A673 (cell line): ENCODE measurements around the gene TENT5A. TPM values are rescaled to one million over a fixed set of nuclear protein-coding genes. Genes with fewer than 3 reads are reported as not detected.

Experiments
- BruUV-seq: library from RNA; stranded (reverse); fragments of 400-500 nt; replicated peaks from 2 replicates; lab custom pipeline; 2021; lab: Mats Ljungman, UMichigan
- CTCF ChIA-PET: fragments of 300-600 bp; sonication (Branson Sonifier 250); formaldehyde crosslinking; loops from one replicate; lab custom pipeline; 2022; ENCODE audit warnings: antibody characterized with exemption; lab: Charles Lee
- POLR2A ChIA-PET: fragments of 300-600 bp; sonication (Branson Sonifier 250); formaldehyde crosslinking; loops from one replicate; lab custom pipeline; 2022; ENCODE audit warnings: antibody characterized with exemption; ENCODE audit not compliant: low non-redundant PET; lab: Charles Lee
- DNase-seq: peaks from one replicate; pipeline ENCODE4 v3.0.0-alpha.2; 2015; ENCODE audit warnings: low spot score
- H3K27ac ChIP-seq: fragments of 200-600 bp; sonication (generic); 2 replicates; pipeline ENCODE4 v1.5.1; 2016; ENCODE audit warnings: mixed run types, low read depth, mild to moderate bottlenecking, mixed read lengths, antibody characterized with exemption, low read length; ENCODE audit not compliant: poor library complexity, severe bottlenecking
- H3K27me3 ChIP-seq: fragments of 200-600 bp; sonication (generic); replicated peaks from 2 replicates; pipeline ENCODE4 v1.6.1; 2017; ENCODE audit warnings: mixed run types, low read depth, mild to moderate bottlenecking, mixed read lengths, antibody characterized with exemption, low read length; ENCODE audit not compliant: insufficient read depth, poor library complexity
- H3K36me3 ChIP-seq: fragments of 200-600 bp; sonication (generic); 2 replicates; pipeline ENCODE4 v1.6.1; 2016; ENCODE audit warnings: mixed run types, mild to moderate bottlenecking, mixed read lengths, antibody characterized with exemption, low read length; ENCODE audit not compliant: insufficient read depth, poor library complexity, severe bottlenecking
- H3K4me1 ChIP-seq: fragments of 200-600 bp; sonication (generic); 2 replicates; pipeline ENCODE4 v1.6.1; 2017; ENCODE audit warnings: mixed run types, mild to moderate bottlenecking, mixed read lengths, antibody characterized with exemption, low read length; ENCODE audit not compliant: insufficient read depth, poor library complexity, severe bottlenecking
- H3K4me3 ChIP-seq: fragments of 200-600 bp; sonication (generic); 2 replicates; pipeline ENCODE4 v1.5.1; 2016; ENCODE audit warnings: low read depth, mixed run types, mild to moderate bottlenecking, mixed read lengths, low read length; ENCODE audit not compliant: poor library complexity, severe bottlenecking
- H3K9me3 ChIP-seq: fragments of 200-600 bp; sonication (generic); 2 replicates; pipeline ENCODE4 v1.6.1; 2016; ENCODE audit warnings: mixed run types, low read depth, mild to moderate bottlenecking, mixed read lengths, antibody characterized with exemption, low read length; ENCODE audit not compliant: poor library complexity, severe bottlenecking
- EZH2 ChIP-seq: fragments of 200-600 bp; sonication (generic); IDR thresholded peaks from 2 replicates; pipeline ENCODE4 v1.6.1; 2017; ENCODE audit warnings: borderline replicate concordance, low read depth, mild to moderate bottlenecking, mixed read lengths, antibody characterized with exemption, low read length; ENCODE audit not compliant: poor library complexity, severe bottlenecking
- intact Hi-C: fragments of 100-400 bp; cut with micrococcal nuclease; formaldehyde crosslinking; loops from one replicate; pipeline ENCODE4 v1.10.0; 2022; ENCODE audit not compliant: unreplicated experiment
- total RNA-seq: library from RNA; stranded (reverse); gene quantifications from 2 replicates; pipeline ENCODE4 v1.2.3, GENCODE V29; 2021
- TF ChIP-seq, protein P1 (sequence below): fragments of 300-800, 200-600 bp; sonication (generic); conservative IDR thresholded peaks from 2 replicates; pipeline ENCODE4 v1.5.1; 2017; ENCODE audit warnings: low read depth, mild to moderate bottlenecking, antibody characterized with exemption, low read length, moderate library complexity, mixed read lengths

TENT5A gene
- total RNA-seq, 1 experiment from 2014 or later, result 37.1 TPM

DNA sequence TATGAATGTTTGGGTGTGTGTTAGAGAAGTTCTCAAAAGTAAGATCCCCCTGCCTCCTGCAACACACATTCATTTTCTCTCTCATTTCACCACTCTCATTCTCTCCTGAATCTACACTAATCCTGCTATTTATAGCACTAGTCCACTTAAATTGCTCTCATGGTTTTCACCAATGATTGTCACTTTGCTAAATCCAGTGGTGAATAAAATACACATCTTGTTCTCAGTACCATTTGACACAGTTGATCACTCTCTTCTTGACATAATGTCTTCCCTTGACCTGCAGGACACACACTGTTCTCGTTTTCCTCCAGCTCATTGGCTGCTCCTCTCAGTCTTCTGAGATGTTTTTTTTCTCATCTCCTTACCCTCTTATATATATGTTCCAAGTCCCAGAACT is 32.1 kb downstream of the TENT5A start:
- no TSS peak for BruUV-seq
- intact Hi-C loops, result no loop called here
- POLR2A ChIA-PET, result interaction anchor here (0.7 kb wide), 1 partner anchor 111 kb away, joined by 3 read pairs; no protein-coding TSS in a partner anchor

DNA sequence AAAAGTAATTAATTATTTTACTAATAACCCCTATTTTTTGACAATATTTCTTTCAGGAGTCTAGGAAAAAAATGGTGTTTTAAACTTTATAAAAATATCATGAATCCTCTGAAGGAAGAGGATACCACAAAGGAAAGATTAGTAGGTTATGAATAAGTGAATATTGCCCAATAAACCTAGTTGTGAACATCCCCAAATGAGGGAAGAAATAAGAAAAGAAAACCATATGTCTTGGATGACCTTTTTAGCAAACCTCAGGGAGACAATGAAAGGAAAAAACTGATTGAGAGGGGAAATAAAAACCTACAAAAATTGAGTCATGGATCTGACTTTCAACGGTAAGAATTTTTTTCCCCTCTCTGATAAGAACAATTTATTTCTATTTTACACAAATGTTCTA is 34.4 kb downstream of the TENT5A start:
- no peak for TF ChIP-seq EZH2
- TF ChIP-seq, protein P1, sequence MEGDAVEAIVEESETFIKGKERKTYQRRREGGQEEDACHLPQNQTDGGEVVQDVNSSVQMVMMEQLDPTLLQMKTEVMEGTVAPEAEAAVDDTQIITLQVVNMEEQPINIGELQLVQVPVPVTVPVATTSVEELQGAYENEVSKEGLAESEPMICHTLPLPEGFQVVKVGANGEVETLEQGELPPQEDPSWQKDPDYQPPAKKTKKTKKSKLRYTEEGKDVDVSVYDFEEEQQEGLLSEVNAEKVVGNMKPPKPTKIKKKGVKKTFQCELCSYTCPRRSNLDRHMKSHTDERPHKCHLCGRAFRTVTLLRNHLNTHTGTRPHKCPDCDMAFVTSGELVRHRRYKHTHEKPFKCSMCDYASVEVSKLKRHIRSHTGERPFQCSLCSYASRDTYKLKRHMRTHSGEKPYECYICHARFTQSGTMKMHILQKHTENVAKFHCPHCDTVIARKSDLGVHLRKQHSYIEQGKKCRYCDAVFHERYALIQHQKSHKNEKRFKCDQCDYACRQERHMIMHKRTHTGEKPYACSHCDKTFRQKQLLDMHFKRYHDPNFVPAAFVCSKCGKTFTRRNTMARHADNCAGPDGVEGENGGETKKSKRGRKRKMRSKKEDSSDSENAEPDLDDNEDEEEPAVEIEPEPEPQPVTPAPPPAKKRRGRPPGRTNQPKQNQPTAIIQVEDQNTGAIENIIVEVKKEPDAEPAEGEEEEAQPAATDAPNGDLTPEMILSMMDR, result no peak
- Histone ChIP-seq H3K36me3 (no peaks in the 10 kb centered on the region), H3K4me1 (no peaks in the 10 kb centered on the region), H3K27me3 (no peaks in the 10 kb centered on the region), H3K4me3 (no peak overlapping the region), H3K9me3 (no peaks in the 10 kb centered on the region), H3K27ac (no peak overlapping the region)
- ChIA-PET POLR2A (no interaction called here), CTCF (no interaction called here)
- DNase-seq, result no peak
- BruUV-seq, result no TSS peak
- intact Hi-C loops, result no loop called here

More for the DNA sequence above, 32.1 kb downstream of the TENT5A start:
- Histone ChIP-seq H3K4me1 (no peaks in the 10 kb centered on the region), H3K4me3 (no peak overlapping the region), H3K36me3 (no peaks in the 10 kb centered on the region), H3K27me3 (no peaks in the 10 kb centered on the region), H3K27ac (no peak overlapping the region), H3K9me3 (no peaks in the 10 kb centered on the region)
- CTCF ChIA-PET, result no interaction called here
- DNase-seq, result no peak
- no peak for TF ChIP-seq EZH2
- TF ChIP-seq, protein P1, result no peak

DNA sequence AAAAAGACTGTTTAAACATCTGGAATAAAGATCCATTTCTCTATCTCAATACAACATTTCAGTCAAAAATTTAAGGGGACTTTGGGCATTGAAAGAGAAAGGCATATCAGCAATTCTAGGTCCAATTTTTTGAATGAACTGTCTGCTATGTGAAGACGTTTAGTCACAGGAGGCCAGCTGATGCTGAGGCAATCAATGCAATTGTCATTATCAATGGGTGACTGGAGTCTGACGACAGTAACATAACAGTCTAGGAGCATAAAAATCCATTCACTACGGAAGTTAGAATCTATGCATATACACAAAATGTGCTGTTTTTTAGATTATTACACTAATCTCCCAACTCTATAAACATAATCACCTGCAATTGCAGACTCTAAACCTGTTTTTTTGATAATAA is 37.8 kb downstream of the TENT5A start:
- Histone ChIP-seq H3K36me3 (no peaks in the 10 kb centered on the region), H3K4me1 (no peaks in the 10 kb centered on the region), H3K4me3 (no peak overlapping the region), H3K27ac (no peak overlapping the region), H3K27me3 (no peaks in the 10 kb centered on the region), H3K9me3 (no peaks in the 10 kb centered on the region)
- intact Hi-C loops, result no loop called here
- TF ChIP-seq, protein P1, result no peak
- TF ChIP-seq EZH2, result no peak
- ChIA-PET POLR2A (no interaction called here), CTCF (no interaction called here)
- DNase-seq, result no peak
- no TSS peak for BruUV-seq
